HL-60/S4 treated with retinoic acid at 250 ng/mL for 4 days and 3 days (cell line): ENCODE measurements around the gene SLC26A4.

Source experiments
- in situ Hi-C: fragments of 300-500 bp; cut with MboI; formaldehyde crosslinking; loops from 2 replicates; pipeline ENCODE4 v1.7.0; 2022; ENCODE audit warnings: low sequenced_read_pairs

SLC26A4 gene

DNA sequence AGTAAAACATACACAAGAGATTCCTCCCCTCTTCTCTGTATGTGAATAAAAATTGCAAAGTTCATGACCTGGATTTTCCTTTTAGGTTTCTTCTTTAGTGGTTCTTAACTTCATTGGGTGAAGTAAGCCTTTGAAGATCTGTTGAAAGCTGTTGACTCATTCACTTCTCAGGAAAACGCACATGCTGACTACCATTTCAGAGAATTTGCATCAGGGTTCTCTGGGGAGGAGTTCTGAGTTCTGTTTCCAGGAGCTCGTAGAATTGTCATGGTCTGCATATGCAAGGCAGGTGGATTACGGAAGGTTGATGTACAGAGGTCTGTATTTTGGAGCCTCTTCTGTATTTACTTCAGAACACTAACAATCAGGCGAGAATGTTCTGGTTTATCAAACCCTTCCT is 962 bp upstream of the SLC26A4 start:
- in situ Hi-C loops: no loop called here

DNA sequence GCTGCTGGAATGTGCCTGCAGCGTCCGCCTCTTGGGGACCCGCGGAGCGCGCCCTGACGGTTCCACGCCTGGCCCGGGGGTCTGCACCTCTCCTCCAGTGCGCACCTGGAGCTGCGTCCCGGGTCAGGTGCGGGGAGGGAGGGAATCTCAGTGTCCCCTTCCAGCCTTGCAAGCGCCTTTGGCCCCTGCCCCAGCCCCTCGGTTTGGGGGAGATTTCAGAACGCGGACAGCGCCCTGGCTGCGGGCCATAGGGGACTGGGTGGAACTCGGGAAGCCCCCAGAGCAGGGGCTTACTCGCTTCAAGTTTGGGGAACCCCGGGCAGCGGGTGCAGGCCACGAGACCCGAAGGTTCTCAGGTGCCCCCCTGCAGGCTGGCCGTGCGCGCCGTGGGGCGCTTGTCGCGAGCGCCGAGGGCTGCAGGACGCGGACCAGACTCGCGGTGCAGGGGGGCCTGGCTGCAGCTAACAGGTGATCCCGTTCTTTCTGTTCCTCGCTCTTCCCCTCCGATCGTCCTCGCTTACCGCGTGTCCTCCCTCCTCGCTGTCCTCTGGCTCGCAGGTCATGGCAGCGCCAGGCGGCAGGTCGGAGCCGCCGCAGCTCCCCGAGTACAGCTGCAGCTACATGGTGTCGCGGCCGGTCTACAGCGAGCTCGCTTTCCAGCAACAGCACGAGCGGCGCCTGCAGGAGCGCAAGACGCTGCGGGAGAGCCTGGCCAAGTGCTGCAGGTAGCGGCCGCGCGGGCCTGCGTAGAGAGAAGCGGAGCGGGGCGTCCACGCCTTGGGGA is 645 bp downstream of the SLC26A4 start:
- in situ Hi-C loops: no loop called here

DNA sequence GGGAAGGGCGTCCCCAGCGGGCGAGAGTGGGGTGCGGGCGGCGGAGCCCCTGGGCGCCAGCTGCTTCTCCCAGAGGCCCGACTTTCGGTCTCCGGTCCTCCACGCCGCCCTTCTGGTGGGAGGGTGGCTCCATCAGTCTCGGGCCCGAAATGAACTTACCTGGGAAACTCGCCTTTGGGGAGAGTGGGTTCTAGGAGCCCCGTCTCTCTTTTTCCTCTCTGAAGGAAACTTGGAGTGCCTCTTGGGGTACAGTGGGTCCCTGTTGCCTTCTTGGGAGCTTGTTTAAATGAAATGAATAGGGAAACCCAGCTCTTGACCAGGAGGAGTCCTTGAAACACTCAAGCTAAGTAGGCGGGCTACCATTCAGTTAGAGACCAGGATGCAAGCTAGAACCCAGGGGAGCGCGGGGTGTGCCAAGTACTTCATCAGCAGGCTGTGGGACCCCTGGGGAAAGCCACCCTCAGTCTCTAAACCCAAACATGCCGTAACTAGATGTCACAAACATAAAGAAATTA is 1.3 kb downstream of the SLC26A4 start:
- in situ Hi-C loops: no loop called here

DNA sequence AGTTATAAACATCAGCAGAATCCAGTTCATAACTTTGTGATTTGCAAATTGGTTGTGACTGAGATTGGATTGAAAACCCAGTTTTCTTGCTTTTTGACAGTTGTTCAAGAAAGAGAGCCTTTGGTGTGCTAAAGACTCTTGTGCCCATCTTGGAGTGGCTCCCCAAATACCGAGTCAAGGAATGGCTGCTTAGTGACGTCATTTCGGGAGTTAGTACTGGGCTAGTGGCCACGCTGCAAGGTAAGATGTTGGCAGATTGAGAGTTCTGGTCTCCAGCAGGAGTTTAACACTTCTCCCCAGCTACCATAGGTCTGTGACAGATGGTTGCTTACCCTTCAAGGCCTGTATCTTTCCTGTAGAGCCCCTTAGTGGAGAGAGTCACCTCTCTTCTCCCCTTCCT is 2.6 kb downstream of the SLC26A4 start:
- in situ Hi-C loops: no loop called here

DNA sequence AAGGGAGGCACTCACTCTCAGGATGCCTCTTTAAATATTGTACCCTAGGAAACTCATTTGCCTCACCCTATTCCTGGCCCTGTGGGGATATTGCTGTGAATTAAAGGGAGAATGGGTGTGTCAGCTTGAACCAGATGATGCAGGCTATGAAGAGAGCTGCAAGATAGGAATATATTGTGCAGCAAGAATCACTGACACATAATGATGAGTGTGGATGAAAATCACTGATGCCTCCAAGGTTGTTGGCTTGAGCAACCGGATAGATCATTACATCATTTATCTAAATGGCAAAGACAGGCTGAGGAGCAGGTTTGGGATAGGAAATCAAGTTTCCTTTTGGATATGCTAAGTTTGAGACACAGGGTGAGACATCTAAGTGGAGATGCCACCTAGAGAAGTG is 6.2 kb downstream of the SLC26A4 start:
- in situ Hi-C loops: no loop called here

DNA sequence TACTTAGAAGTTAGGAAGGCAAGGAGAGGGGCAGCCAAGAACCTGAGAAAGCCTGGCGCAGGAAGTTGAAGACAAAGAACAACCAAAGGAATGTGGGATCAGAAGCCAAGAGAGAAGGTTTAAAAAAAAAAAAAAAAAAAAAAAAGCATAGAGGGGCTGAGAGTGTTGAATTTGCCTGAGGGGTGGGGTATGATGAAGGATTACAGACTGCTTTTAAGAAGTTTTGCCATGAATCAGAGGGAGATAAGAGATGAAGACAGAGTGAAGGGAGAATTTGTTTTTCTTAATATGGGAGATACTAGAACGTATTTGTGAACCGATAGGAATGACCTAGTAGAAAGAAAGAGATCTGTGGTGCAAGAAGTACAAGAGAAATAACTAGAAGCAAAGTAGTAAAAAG is 6.7 kb downstream of the SLC26A4 start:
- in situ Hi-C loops: no loop called here

DNA sequence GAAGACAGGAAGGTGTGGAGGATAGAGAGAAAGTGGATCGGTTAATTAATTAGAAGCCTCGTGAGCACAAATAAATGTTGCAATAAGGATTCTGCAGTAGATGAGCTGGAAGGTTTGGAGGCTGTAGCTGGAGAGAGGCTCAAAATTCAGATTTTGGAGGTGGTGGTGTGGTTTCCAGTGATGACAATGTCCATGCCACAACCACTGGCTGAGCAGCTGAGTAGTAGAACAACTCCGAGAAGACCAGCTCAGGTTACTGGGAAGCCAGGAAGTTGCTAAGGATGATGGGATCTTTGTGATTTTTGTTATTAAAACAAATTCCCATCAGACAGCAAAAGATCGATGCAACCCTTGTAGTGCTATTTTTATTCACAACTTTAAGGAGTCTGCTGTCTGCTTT is 7.7 kb downstream of the SLC26A4 start:
- in situ Hi-C loops: no loop called here

DNA sequence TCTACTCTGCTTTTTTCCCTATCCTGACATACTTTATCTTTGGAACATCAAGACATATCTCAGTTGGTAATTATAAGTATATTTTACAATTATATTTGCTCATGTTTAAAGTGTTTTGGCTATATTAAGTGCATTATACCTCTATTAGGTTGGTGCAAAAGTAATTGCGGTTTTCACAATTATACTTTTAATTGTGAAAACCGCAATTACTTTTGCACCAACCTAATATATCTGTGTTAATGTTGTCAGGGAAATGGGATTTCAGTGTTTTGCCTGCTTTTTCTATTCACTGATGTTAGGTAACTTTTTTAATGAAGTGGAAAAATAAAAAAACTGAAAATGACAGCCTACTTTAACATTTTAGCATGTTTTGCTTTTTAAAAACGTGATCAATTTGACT is 11.6 kb downstream of the SLC26A4 start:
- in situ Hi-C loops: no loop called here

DNA sequence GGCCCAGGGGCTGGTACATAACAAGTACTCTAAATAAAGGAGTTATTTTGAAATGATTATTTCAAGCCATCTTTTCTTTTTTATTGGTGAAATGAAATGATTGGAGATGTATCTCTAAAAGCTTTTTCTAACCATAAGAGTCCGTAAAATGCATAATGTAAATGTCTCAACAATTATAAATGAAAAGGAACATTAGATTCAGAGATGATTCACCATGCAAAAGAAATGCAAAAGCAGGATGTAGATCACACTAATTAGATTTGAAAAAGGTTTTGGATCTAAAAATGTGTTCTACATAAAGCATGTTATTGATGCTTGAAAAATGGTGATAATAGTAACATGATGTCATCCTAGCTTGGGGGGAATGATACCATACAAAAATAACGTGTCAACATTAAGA is 15.6 kb downstream of the SLC26A4 start:
- in situ Hi-C loops: no loop called here

DNA sequence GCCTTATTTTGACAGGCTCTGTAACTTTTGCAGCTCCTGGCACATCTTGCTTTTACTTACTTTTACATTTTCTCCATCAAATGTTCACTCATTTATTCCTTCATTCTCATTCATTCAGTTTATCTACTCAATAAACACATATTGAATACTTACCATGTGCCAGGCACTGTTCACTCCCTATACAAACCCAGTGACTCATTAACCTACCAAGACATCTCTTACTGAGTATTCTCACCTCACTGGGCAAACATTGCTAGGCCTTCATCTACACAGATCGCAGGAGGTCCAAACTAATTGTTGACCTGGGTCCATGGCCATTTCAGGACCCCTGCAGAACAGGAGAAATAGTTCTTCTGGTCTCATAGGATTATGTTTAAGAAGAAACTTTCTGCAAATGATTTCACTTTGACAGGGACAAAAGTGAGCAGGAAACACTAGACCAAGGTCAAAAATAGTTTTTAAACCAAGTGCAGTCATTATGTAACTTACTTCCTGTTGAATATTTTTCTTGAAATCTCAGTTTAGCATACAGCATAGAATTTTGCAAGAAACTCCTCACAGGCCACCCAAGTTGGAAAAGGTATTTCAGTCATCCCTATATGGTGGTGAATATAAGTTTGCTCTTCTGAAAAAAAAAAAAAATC is 17.6 kb downstream of the SLC26A4 start:
- in situ Hi-C loops: no loop called here

DNA sequence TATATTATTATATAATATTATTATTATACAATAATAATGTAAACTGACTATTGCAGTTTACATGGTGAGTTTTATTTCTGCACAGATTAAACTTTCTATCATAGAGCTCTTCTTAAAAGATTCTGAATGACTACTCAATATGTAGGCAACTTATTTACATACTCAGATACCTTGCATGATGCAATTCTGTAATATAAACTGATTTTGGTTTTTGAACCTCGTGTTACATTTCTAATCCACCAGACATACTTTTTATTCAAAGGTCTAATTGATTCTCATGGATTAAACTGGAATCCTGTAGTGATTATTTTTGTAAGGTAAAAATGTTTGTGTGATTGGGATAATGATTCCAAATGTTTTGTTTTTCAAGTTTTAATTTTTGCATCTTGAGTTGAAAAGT is 19.9 kb downstream of the SLC26A4 start:
- in situ Hi-C loops: no loop called here

DNA sequence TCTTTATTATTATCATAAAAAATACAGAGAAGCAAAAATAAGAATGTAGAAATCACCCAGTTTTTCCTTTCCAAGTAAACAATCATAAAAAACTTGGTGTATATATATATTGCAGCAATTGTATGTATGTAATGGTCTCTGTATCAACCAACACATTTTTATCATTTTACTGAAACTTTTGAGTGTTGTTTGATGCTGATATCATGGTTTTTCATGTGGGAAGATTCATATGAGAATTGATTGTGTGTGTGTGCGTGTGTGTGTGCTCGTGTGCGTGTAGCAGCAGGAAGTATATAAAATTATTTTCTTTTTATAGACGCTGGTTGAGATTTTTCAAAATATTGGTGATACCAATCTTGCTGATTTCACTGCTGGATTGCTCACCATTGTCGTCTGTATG is 22.3 kb downstream of the SLC26A4 start:
- in situ Hi-C loops: no loop called here

DNA sequence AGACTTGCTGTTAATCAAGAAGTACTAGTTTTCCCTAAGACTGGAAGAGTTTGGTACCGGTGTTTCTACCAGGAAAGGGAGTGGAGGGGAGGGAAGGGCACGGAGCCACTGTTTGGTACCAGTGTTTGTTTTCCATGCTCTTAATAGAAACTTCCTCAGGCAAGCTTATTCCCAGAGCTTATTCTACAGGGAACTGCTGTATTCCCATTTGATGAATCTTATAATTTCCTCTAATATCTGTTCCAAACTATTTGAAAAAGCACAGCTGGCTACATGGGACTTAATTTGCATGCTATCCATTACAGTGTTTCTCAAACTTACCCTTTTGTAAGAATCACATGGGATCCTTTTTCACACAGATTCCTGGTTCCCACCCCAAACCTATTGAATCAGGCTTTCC is 23.7 kb downstream of the SLC26A4 start:
- in situ Hi-C loops: no loop called here

DNA sequence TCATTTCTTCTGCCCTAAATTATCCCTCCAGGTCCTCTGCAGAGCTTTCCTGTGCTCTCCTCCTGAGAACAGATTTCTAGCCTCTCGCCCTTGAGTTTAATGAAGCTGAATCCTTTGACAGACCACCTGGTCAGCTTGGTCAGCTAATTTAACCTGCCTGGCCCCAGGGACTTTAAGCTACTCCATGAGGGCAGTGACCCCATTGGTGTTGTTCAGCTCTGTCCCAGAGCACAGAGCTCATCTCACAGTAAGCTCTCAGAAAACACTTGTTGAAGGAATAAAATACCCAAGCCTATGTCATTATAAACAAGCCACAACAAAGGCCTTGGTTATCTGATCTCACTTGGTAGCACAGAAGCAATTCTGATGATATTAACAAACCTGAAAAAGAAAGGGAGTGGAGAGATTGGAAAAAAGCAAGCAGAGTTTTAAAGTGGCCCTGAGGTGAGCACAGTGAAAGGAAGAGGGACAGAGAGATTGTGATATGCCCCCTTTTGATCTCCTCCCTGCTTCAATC is 24.4 kb downstream of the SLC26A4 start:
- in situ Hi-C loops: no loop called here

DNA sequence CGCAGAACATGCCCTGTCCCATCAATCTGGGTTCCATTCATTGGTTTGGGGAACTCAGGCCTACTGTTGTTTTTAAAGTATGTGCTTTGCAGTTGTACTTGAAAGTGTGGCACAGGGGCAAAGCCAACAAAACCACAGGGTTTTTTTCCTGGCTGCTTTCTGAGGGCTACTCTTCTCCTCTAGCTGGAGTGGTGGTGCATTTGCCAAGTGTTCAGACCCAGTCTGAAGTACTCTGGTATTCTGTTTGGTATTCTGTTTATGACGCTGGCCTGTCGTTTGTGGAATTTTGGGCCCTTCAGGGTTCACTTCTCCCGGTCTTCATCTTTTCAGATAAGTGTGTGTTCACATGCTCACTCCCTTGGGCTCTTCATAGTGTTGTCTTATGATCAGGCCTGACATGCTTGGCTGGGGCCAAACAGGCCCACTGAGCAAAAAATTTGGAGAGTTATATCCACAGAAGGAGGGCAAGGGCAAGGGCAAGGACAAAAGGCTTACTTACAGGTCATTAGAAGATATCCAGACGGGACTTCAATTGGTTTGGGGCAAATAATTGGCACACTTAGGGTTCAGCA is 26.3 kb downstream of the SLC26A4 start:
- in situ Hi-C loops: no loop called here

DNA sequence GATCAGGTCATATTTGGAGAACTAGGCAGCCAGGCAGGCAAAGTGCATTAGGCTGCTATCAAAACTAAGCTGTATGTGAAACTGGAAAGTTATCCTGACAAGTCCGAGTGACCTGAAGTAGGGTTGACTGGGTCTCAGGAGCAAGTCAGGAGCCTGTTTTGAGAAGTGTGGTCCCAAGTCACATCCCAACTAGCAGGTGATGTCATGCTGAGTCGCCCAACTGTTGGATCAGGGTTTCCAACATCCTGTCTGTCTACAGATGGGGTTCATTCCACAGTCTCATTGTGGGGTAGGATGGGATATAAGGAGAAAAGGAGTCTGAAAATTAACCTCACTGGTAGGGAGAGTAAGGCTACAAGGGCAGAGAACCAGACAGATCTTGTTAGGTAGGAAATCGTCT is 27.0 kb downstream of the SLC26A4 start:
- in situ Hi-C loops: no loop called here

DNA sequence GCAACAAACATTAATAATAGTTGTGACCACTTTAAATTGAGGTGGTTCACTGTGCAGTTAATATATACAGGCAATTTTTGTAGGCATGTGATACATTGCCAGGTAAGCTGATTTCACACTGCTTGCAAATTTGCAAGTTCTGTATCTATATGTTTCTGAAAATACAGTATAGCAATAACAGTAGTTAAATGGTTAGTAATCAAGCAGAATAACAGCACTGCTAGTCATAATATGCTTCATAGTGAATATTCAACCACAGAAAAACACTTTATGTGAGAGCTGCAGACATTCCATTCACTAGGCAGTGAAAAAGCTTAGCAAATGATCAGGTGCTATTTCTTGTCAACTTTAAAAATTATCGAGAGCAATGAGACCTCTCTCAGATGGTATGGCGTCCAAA is 28.9 kb downstream of the SLC26A4 start:
- in situ Hi-C loops: no loop called here

DNA sequence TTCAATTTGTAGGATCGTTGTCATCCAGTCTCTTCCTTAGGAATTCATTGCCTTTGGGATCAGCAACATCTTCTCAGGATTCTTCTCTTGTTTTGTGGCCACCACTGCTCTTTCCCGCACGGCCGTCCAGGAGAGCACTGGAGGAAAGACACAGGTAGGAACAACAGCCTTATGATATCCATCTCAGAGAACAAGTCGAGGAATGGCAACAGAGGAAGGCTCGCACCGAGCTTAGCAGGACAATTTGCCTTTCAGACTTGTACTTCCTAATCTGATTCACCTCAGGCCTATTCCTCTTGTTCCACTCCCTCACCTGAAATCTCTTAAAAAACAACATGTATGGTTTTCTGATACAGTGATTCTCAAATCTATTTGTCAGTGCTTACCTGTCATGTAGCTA is 29.5 kb downstream of the SLC26A4 start:
- in situ Hi-C loops: no loop called here

DNA sequence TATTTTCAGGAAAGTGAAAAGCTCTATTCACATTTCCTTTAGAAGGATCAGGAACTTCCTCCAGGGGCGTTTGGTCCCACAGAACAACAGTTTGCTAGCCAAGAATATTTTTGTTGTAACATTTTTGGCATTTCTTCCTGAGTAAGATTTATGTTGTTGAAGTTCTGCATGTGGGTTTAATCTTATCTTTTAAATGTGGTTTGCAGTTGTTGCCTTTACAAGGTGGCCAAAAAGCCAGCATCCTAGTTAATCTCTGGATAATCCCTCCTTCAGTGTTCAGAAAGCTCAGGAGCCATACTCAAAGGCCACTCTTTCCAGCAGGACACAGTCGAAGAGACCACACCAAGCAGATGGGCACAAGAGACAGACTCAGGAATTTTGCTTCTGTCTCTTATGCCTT is 30.0 kb downstream of the SLC26A4 start:
- in situ Hi-C loops: no loop called here

DNA sequence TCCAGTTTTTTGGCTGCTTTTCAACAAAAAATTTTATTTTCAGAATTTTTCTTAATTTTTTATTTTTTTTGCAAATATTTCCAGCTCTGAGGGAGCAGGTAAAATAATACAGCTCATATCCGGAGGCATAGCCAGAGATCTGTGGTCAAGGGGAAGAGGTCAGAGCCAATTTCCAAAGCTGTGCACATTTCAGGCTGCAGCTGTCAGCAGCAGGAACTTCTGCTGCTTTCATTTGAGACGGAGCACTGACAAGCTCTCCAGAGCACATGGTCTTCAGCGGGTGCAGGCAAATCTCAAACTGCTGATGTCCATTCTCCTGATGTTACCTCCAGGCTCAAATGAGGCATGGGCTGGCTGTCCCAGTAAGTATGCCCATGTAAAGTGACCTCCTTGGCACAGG is 31.1 kb downstream of the SLC26A4 start:
- in situ Hi-C loops: no loop called here

DNA sequence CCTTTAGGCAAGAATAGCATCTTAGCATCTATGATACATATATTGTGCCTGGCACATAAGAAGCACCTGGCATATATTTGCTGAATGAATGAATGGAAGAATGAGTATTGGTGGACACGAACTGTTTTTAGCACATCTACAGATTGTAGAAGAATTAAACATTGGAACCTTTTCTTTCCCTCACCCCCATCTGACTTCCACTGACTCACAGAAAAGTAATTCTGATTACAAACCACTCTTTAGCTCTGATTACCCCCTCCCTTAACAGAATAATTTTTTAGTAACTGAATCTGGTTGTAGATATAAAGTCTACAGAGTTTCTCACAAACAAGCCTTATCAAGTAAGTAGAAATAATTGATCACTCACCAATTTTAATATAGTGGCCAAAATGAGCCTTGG is 31.9 kb downstream of the SLC26A4 start:
- in situ Hi-C loops: no loop called here

DNA sequence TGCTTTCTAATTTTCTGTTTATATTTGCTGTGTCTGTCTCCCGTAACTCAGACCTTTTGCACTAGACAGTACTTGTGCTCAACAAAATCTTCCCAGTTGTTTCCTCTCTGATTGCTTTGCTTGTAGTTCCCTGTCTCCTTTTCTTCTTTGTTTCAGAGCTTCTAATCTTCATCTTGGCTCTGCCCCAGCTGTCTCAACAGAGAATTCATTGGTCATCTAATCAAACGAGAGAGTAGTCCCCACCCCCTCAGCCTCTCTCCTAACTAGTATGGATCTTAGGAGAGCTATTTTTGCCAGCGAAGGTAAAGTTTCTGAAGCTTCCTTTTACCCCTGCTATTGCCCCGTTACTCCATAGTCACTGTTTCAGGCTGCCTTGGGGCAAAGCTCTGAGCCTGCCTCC is 32.8 kb downstream of the SLC26A4 start:
- in situ Hi-C loops: no loop called here
